Hepatocyte (in vitro differentiated cells): Measurements from ENCODE around the gene XPR1.

Source experiments
- EZH2 ChIP-seq: fragments of 200-600 bp; sonication (generic); IDR thresholded peaks from 2 replicates; pipeline ENCODE4 v1.6.1; 2016; ENCODE audit warnings: antibody characterized with exemption, mild to moderate bottlenecking, borderline replicate concordance
- TF ChIP-seq, protein P1 (sequence below): fragments of 200-600 bp; sonication (generic); IDR thresholded peaks from 2 replicates; pipeline ENCODE4 v1.5.1; 2016; ENCODE audit warnings: antibody characterized with exemption, mild to moderate bottlenecking; ENCODE audit not compliant: poor library complexity

DNA sequence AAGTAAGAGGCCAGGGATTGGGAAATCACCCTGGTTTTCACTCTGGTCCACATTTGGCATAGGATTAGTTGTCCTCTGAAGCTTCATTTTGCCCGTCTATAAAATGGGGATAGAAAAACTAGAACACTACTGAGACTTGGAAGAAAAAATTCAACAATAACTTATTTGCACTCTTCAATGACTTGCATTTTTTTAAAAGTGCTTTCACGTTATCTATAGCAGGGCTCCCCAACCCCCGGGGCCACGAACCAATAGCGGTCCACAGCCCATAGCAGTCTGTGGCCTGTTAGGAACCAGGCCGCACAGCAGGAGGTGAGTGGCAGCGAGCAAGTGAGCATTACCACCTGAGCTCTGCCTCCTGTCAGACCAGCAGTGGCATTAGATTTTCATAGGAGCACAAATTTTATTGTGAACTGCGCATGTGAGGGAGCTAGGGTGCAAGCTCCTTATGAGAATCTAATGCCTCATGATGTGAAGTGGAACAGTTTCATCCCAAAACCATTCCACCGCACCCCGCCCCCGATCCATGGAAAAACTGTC is 283.7 kb downstream of the XPR1 start:
- TF ChIP-seq, protein P1, sequence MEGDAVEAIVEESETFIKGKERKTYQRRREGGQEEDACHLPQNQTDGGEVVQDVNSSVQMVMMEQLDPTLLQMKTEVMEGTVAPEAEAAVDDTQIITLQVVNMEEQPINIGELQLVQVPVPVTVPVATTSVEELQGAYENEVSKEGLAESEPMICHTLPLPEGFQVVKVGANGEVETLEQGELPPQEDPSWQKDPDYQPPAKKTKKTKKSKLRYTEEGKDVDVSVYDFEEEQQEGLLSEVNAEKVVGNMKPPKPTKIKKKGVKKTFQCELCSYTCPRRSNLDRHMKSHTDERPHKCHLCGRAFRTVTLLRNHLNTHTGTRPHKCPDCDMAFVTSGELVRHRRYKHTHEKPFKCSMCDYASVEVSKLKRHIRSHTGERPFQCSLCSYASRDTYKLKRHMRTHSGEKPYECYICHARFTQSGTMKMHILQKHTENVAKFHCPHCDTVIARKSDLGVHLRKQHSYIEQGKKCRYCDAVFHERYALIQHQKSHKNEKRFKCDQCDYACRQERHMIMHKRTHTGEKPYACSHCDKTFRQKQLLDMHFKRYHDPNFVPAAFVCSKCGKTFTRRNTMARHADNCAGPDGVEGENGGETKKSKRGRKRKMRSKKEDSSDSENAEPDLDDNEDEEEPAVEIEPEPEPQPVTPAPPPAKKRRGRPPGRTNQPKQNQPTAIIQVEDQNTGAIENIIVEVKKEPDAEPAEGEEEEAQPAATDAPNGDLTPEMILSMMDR = no peak
- TF ChIP-seq EZH2 = no peak
